GM12878 (cell line): ENCODE measurements around the gene COX19. TPM values are rescaled to one million over a fixed set of nuclear protein-coding genes. Genes with fewer than 3 reads are reported as not detected.

ENCODE experiments used
- ATAC-seq: fragments of 200-7000 bp; cut with Tn5 transposase; 3 replicates; pipeline ENCODE4 v1.9.1; 2020; ENCODE audit warnings: mild to moderate bottlenecking, moderate library complexity
- BruUV-seq: library from RNA; stranded (reverse); fragments of 400-500 nt; replicated peaks from 2 replicates; lab custom pipeline; 2021; lab: Mats Ljungman, UMichigan
- CTCF ChIA-PET: fragments of 300-600 bp; sonication (Branson Sonifier 250); formaldehyde crosslinking; extraction: SDS; loops from one replicate; lab custom pipeline; 2021; ENCODE audit warnings: inconsistent platforms; lab: Yijun Ruan, JAX
- POLR2A ChIA-PET: fragments of 350-600 bp; formaldehyde crosslinking; extraction: SDS; loops from one replicate; lab custom pipeline; 2021; ENCODE audit warnings: inconsistent platforms; lab: Charles Lee
- RAD21 ChIA-PET: fragments of 300-600 bp; sonication (Branson Sonifier 250); formaldehyde crosslinking; loops from one replicate; lab custom pipeline; 2023; ENCODE audit warnings: antibody characterized with exemption; ENCODE audit not compliant: unreplicated experiment; lab: Charles Lee
- SMC1A ChIA-PET: fragments of 300-600 bp; sonication (Branson Sonifier 250); formaldehyde crosslinking; loops from one replicate; lab custom pipeline; 2023; ENCODE audit not compliant: unreplicated experiment, uncharacterized antibody; lab: Charles Lee
- DNase-seq: peaks from one replicate; pipeline ENCODE4 v3.0.0-alpha.2; 2011; ENCODE audit warnings: low read depth, low spot score
- FAIRE-seq: peaks from 3 replicates; lab custom pipeline; 2011; peaks lifted over from hg19 to GRCh38; lab: Jason Lieb, UNC
- H2AFZ ChIP-seq: 2 replicates; pipeline ENCODE4 v1.6.0; 2011; ENCODE audit warnings: low read depth, low read length, control low read depth; ENCODE audit not compliant: control insufficient read depth
- H3K27ac ChIP-seq: 2 replicates; pipeline ENCODE4 v1.5.1; 2011; ENCODE audit warnings: control low read depth; ENCODE audit not compliant: control insufficient read depth, insufficient read depth
- H3K27me3 ChIP-seq, 2 experiments: replicated peaks in 1 of 2; 2 replicates each; pipeline versions ENCODE4 v1.6.0 to v1.6.1; 2011; ENCODE audit warnings: low read length in 1 of 2; ENCODE audit not compliant: control insufficient read depth in 2 of 2, insufficient read depth in 2 of 2
- H3K36me3 ChIP-seq, 2 experiments: 2 replicates each; pipeline ENCODE4 v1.5.1; 2011; ENCODE audit warnings: low read length in 1 of 2; ENCODE audit not compliant: control insufficient read depth in 2 of 2, insufficient read depth in 2 of 2
- H3K4me1 ChIP-seq: 2 replicates; pipeline ENCODE4 v1.6.1; 2011; ENCODE audit warnings: mild to moderate bottlenecking, low read length, moderate library complexity, mixed read lengths; ENCODE audit not compliant: control insufficient read depth, insufficient read depth
- H3K4me2 ChIP-seq: 2 replicates; pipeline ENCODE4 v1.6.0; 2011; ENCODE audit warnings: control low read depth; ENCODE audit not compliant: control insufficient read depth, insufficient read depth
- H3K4me3 ChIP-seq: fragments of 200-600 bp; sonication (generic); 2 replicates; pipeline ENCODE4 v1.5.1; 2016
- H3K79me2 ChIP-seq: 2 replicates; pipeline ENCODE4 v1.6.0; 2011; ENCODE audit warnings: low read length; ENCODE audit not compliant: control insufficient read depth, insufficient read depth
- H3K9ac ChIP-seq: 2 replicates; pipeline ENCODE4 v1.8.0; 2011; ENCODE audit warnings: low read length, control low read depth, mixed read lengths; ENCODE audit not compliant: control insufficient read depth, insufficient read depth
- H3K9me3 ChIP-seq: replicated peaks from 3 replicates; pipeline ENCODE4 v1.5.1; 2011; ENCODE audit warnings: mild to moderate bottlenecking, low read length; ENCODE audit not compliant: control insufficient read depth, insufficient read depth
- H4K20me1 ChIP-seq: 2 replicates; pipeline ENCODE4 v1.6.0; 2011; ENCODE audit not compliant: control insufficient read depth, insufficient read depth
- ATF3 ChIP-seq: IDR thresholded peaks from 2 replicates; pipeline ENCODE4 v1.6.1; 2011; ENCODE audit warnings: low read depth, mild to moderate bottlenecking, low read length, moderate library complexity, borderline replicate concordance; ENCODE audit errors: extremely low read depth
- BCL3 ChIP-seq: IDR thresholded peaks from 2 replicates; pipeline ENCODE4 v1.6.1; 2011; ENCODE audit warnings: borderline replicate concordance, low read depth, mild to moderate bottlenecking, moderate library complexity, low read length; ENCODE audit not compliant: insufficient read depth, poor library complexity, severe bottlenecking
- ELK1 ChIP-seq: IDR thresholded peaks from 2 replicates; pipeline ENCODE4 v1.6.1; 2012; ENCODE audit warnings: low read depth, low read length, improper control_type of control experiment
- HDAC6 ChIP-seq: fragments of 200-600 bp; sonication (generic); IDR thresholded peaks from one replicate; pipeline ENCODE4 v1.8.0; 2017; ENCODE audit warnings: antibody characterized with exemption; ENCODE audit not compliant: unreplicated experiment
- MYB ChIP-seq: fragments of 150-350 bp; IDR thresholded peaks from 2 replicates; pipeline ENCODE4 v1.6.1; 2014; ENCODE audit warnings: mild to moderate bottlenecking, low read depth, low read length, borderline replicate concordance
- PBX3 ChIP-seq: IDR thresholded peaks from 2 replicates; pipeline ENCODE4 v1.6.1; 2011; ENCODE audit warnings: mild to moderate bottlenecking, low read depth, low read length, moderate library complexity; ENCODE audit not compliant: insufficient replicate concordance
- POLR2A ChIP-seq: IDR thresholded peaks from 2 replicates; pipeline ENCODE4 v1.6.1; 2011; ENCODE audit warnings: low read depth, mild to moderate bottlenecking, low read length
- TARDBP ChIP-seq: IDR thresholded peaks from 2 replicates; pipeline ENCODE4 v1.6.1; 2016; ENCODE audit warnings: borderline replicate concordance
- TCF3 ChIP-seq: IDR thresholded peaks from 2 replicates; pipeline ENCODE4 v1.6.1; 2012; ENCODE audit warnings: low read depth, mild to moderate bottlenecking, low read length, borderline replicate concordance; ENCODE audit not compliant: insufficient read depth
- WGBS: methylation state at CpG from one replicate; pipeline ENCODE4 v1.1.6; 2016; ENCODE audit warnings: low lambda C conversion rate; ENCODE audit not compliant: insufficient replicate concordance, insufficient coverage; ENCODE audit errors: missing lambda C conversion rate; 5-methylcytosine and 5-hydroxymethylcytosine counted together
- in situ Hi-C: fragments of 300-500 bp; cut with MboI; formaldehyde crosslinking; loops from 9 replicates; pipeline ENCODE4 v1.14.3; 2018; ENCODE audit warnings: mixed read lengths
- intact Hi-C: fragments of 100-400 bp; cut with micrococcal nuclease; formaldehyde crosslinking; loops from one replicate; pipeline ENCODE4 v1.14.2; 2022; ENCODE audit not compliant: unreplicated experiment
- polyA plus RNA-seq, 11 experiments: library from polyadenylated mRNA; depleted of rRNA in 4 of 11; unstranded in 6 of 11; stranded (reverse) in 5 of 11; fragments of >200 nt; fragmentation: Nextera tagmentation in 4 of 11; fragmentation: Illumina TruSeq in 1 of 11; extraction: Ambion mirVana in 4 of 11; extraction: Trizol in 1 of 11; gene quantifications; 1 replicate in 1 of 11; 2 replicates in 10 of 11; pipeline versions ENCODE4 v1.2.1 to v1.2.3, GENCODE V29; 2011 to 2016; ENCODE audit warnings: inconsistent platforms in 2 of 11, missing spikeins in 2 of 11, low read depth in 1 of 11
- total RNA-seq, 4 experiments: library from RNA; depleted of rRNA in 3 of 4; stranded (reverse); fragments of >200 nt in 3 of 4; fragmentation: Illumina TruSeq in 1 of 4; extraction: Trizol in 1 of 4; gene quantifications; 2 replicates each; pipeline versions ENCODE4 v1.2.1 to v1.2.3, GENCODE V29; 2013 to 2021

COX19 gene
- total and polyA plus RNA-seq, 10 of the 15 experiments (the other 5 are each of a cell fraction or from before 2014, with no cell fraction given), result 3.7 to 17.9 (median 10.8) TPM

DNA sequence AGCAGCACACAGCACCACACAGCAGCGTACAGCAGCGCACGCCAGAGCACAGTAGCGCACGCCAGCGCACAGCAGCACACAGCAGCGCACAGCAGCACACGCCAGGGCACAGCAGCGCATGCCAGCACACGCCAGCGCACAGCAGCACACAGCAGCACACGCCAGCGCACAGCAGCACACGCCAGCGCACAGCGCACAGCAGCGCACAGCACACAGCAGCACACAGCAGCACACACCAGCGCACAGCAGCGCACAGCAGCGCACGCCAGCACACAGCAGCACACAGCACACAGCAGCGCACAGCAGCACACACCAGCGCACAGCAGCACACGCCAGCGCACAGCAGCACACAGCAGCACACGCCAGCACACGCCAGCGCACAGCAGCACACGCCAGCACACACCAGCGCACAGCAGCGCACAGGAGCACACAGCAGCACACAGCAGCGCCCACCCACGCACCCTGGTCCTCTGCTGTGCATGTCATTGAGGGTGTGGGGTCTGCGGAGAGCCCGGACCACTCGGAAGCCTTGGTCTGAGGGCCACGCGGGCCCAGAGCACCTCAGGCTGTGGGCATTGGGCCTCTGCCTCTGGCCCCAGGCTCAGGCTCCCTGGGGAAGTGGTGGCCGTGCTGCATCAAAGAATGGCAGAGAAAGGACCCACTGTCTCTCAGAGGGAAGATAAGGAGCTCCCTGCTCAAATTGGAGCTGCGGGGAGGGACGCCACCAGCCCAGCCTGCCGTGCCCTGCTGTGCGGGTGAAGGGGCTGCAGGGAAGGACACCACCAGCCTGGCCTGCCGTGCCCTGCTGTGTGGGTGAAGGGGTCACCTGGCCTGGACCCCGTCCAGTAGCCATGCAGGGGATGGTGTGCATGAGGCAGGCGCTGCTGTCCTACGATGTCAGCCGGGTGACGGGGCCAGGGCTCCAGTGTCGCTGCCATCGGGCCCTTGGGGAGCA, 41.5 kb upstream of the COX19 start:
- WGBS, result 93% methylated on average over 51 of the region's 51 CpGs
- intact Hi-C loops, result no loop called here
- H3K27me3 ChIP-seq, result no peaks in the 10 kb centered on the region
- no peaks in the 10 kb centered on the region for H3K4me1 ChIP-seq
- CTCF ChIA-PET, result no interaction called here
- no peak overlapping the region for H3K4me3 ChIP-seq
- FAIRE-seq, result no peak
- in situ Hi-C loops, result no loop called here
- no peak for DNase-seq
- H3K79me2 ChIP-seq, result peaks cover 20% of the 10 kb centered on the region
- SMC1A ChIA-PET, result no interaction called here
- POLR2A ChIA-PET, result no interaction called here
- H2AFZ ChIP-seq, result no peak overlapping the region
- peaks cover 7 to 9% of the 10 kb centered on the region in 2 experiments; a peak in 3 of 4 replicates for H3K36me3 ChIP-seq
- H3K9me3 ChIP-seq, result peaks cover 11% of the 10 kb centered on the region; the same call in 2 of the 3 replicates
- no peak overlapping the region for H3K9ac ChIP-seq
- H3K4me2 ChIP-seq, result no peak overlapping the region
- no peak overlapping the region for H3K27ac ChIP-seq
- no TSS peak for BruUV-seq
- RAD21 ChIA-PET, result no interaction called here
- no peaks in the 10 kb centered on the region for H4K20me1 ChIP-seq
- TF ChIP-seq ELK1 (no peak), MYB (no peak), PBX3 (peak; percentile 27), ATF3 (no peak), TARDBP (0 out of 2 replicates have a peak, but pooled peaks have one; percentile 36), BCL3 (peak; percentile 92), HDAC6 (no peak), POLR2A (0 out of 2 replicates have a peak, but pooled peaks have one; percentile 53), TCF3 (peak; percentile 74; the same call in 1 of the 2 replicates)
- no peak for ATAC-seq
